ENCODE data around the gene PTPRO.

Gene PTPRO

GRCh38 chr12:15526033-15526432 is 203.7 kb downstream of the PTPRO start:
- DNase-seq (ENCODE audit: low read depth), result peak; percentile 55
- TF ChIP-seq CTCF (IDR thresholded peaks at IDR 0.05; ENCODE audit: low read depth, low read length), result no peak
- TF ChIP-seq POLR2A (IDR thresholded peaks at IDR 0.05; ENCODE audit: extremely low read depth, insufficient read length), result no peak
- TF ChIP-seq MAX (IDR thresholded peaks at IDR 0.05; ENCODE audit: low read depth, low read length), result no peak
- H3K4me3 ChIP-seq (ENCODE audit: low read depth, low read length), result no peak overlapping the region

- H3K4me3 ChIP-seq (ENCODE audit: low read depth, low read length), result no peak overlapping the region
- no peak for TF ChIP-seq POLR2A (IDR thresholded peaks at IDR 0.05; ENCODE audit: extremely low read depth, insufficient read length)
- TF ChIP-seq MYC (IDR thresholded peaks at IDR 0.05; ENCODE audit: low read depth, low read length), result no peak
- no peak for TF ChIP-seq CTCF (IDR thresholded peaks at IDR 0.05; ENCODE audit: low read depth, low read length)
- TF ChIP-seq MAX (IDR thresholded peaks at IDR 0.05; ENCODE audit: low read depth, low read length), result no peak
- DNase-seq (ENCODE audit: low read depth), result peak; percentile 41
These were observed 205.1 kb downstream of the PTPRO start for GRCh38 chr12:15527201-15528080.

- TF ChIP-seq MYC (IDR thresholded peaks at IDR 0.05; ENCODE audit: low read depth, low read length) (no peak), CTCF (IDR thresholded peaks at IDR 0.05; ENCODE audit: low read depth, low read length) (no peak), POLR2A (IDR thresholded peaks at IDR 0.05; ENCODE audit: extremely low read depth, insufficient read length) (no peak), MAX (IDR thresholded peaks at IDR 0.05; ENCODE audit: low read depth, low read length) (no peak)
- H3K4me3 ChIP-seq (ENCODE audit: low read depth, low read length), result no peak overlapping the region
- no peak for DNase-seq (ENCODE audit: low read depth)
These were observed 206.4 kb downstream of the PTPRO start for GRCh38 chr12:15528666-15529065.

GRCh38 chr12:15530361-15530760 is 208.1 kb downstream of the PTPRO start:
- H3K4me3 ChIP-seq (ENCODE audit: low read depth, low read length), result no peak overlapping the region
- TF ChIP-seq POLR2A (IDR thresholded peaks at IDR 0.05; ENCODE audit: extremely low read depth, insufficient read length), result no peak
- no peak for TF ChIP-seq MAX (IDR thresholded peaks at IDR 0.05; ENCODE audit: low read depth, low read length)
- TF ChIP-seq MYC (IDR thresholded peaks at IDR 0.05; ENCODE audit: low read depth, low read length), result no peak
- TF ChIP-seq CTCF (IDR thresholded peaks at IDR 0.05; ENCODE audit: low read depth, low read length), result no peak
- no peak for DNase-seq (ENCODE audit: low read depth)

- peak; percentile 71 for DNase-seq (ENCODE audit: low read depth)
- no peak overlapping the region for H3K4me3 ChIP-seq (ENCODE audit: low read depth, low read length)
- no peak for TF ChIP-seq MAX (IDR thresholded peaks at IDR 0.05; ENCODE audit: low read depth, low read length)
- no peak for TF ChIP-seq POLR2A (IDR thresholded peaks at IDR 0.05; ENCODE audit: extremely low read depth, insufficient read length)
- peak; percentile 45 for TF ChIP-seq CTCF (IDR thresholded peaks at IDR 0.05; ENCODE audit: low read depth, low read length)
- TF ChIP-seq MYC (IDR thresholded peaks at IDR 0.05; ENCODE audit: low read depth, low read length), result no peak
These were observed 210.2 kb downstream of the PTPRO start for GRCh38 chr12:15532364-15532977.

All from NB4 (cell line).